ENCODE measurements around the gene SOX11. TPM values are rescaled to one million over a fixed set of nuclear protein-coding genes. Genes with fewer than 3 reads are reported as not detected.

The SOX11 gene
- total RNA-seq, 1 experiment from 2014 or later: not detected

GRCh38 chr2:5668682-5669250 is 23.4 kb upstream of the SOX11 start:
- H3K4me1 Mint-ChIP-seq (ENCODE audit: low read depth, unreplicated experiment): no peaks in the 10 kb centered on the region
- TF ChIP-seq CTCF (IDR thresholded peaks at IDR 0.05; ENCODE audit: unreplicated experiment): no peak
- intact Hi-C loops (cut with micrococcal nuclease; ENCODE audit: unreplicated experiment): no loop called here
- DNase-seq: no peak
- CTCF ChIA-PET: no interaction called here
- BruUV-seq (replicated peaks): no TSS peak
- peaks cover 9% of the 10 kb centered on the region for H3K9me3 Mint-ChIP-seq (ENCODE audit: low read depth, unreplicated experiment)
- no peaks in the 10 kb centered on the region for H3K36me3 Mint-ChIP-seq (ENCODE audit: insufficient read depth, unreplicated experiment)
- no peaks in the 10 kb centered on the region for H3K27me3 Mint-ChIP-seq (ENCODE audit: unreplicated experiment)
- H3K27ac Mint-ChIP-seq (ENCODE audit: unreplicated experiment): no peak overlapping the region
- no peak overlapping the region for H3K4me3 Mint-ChIP-seq (ENCODE audit: low read depth, unreplicated experiment)

- H3K27ac Mint-ChIP-seq (ENCODE audit: unreplicated experiment): no peak overlapping the region
- intact Hi-C loops (cut with micrococcal nuclease; ENCODE audit: unreplicated experiment): no loop called here
Measured at GRCh38 chr2:5672749-5673144, 19.4 kb upstream of the SOX11 start.

GRCh38 chr2:5673145-5674025 is 18.8 kb upstream of the SOX11 start:
- Mint-ChIP-seq H3K36me3 (ENCODE audit: insufficient read depth, unreplicated experiment) (no peaks in the 10 kb centered on the region), H3K27ac (ENCODE audit: unreplicated experiment) (no peak overlapping the region), H3K4me3 (ENCODE audit: low read depth, unreplicated experiment) (no peak overlapping the region), H3K9me3 (ENCODE audit: low read depth, unreplicated experiment) (peaks cover 12% of the 10 kb centered on the region), H3K4me1 (ENCODE audit: low read depth, unreplicated experiment) (no peaks in the 10 kb centered on the region), H3K27me3 (ENCODE audit: unreplicated experiment) (no peaks in the 10 kb centered on the region)
- intact Hi-C loops (cut with micrococcal nuclease; ENCODE audit: unreplicated experiment): no loop called here
- no peak for TF ChIP-seq CTCF (IDR thresholded peaks at IDR 0.05; ENCODE audit: unreplicated experiment)
- CTCF ChIA-PET: no interaction called here
- BruUV-seq (replicated peaks): no TSS peak
- no peak for DNase-seq

More at GRCh38 chr2:5672749-5673144, 19.4 kb upstream of the SOX11 start:
- Mint-ChIP-seq H3K36me3 (ENCODE audit: insufficient read depth, unreplicated experiment) (no peaks in the 10 kb centered on the region), H3K9me3 (ENCODE audit: low read depth, unreplicated experiment) (peaks cover 13% of the 10 kb centered on the region), H3K27me3 (ENCODE audit: unreplicated experiment) (no peaks in the 10 kb centered on the region), H3K4me3 (ENCODE audit: low read depth, unreplicated experiment) (no peak overlapping the region), H3K4me1 (ENCODE audit: low read depth, unreplicated experiment) (no peaks in the 10 kb centered on the region)
- TF ChIP-seq CTCF (IDR thresholded peaks at IDR 0.05; ENCODE audit: unreplicated experiment): no peak
- CTCF ChIA-PET: no interaction called here
- BruUV-seq (replicated peaks): no TSS peak
- no peak for DNase-seq

GRCh38 chr2:5674026-5674340 is 18.2 kb upstream of the SOX11 start:
- Mint-ChIP-seq H3K27me3 (ENCODE audit: unreplicated experiment) (no peaks in the 10 kb centered on the region), H3K27ac (ENCODE audit: unreplicated experiment) (no peak overlapping the region), H3K9me3 (ENCODE audit: low read depth, unreplicated experiment) (peaks cover 11% of the 10 kb centered on the region), H3K4me1 (ENCODE audit: low read depth, unreplicated experiment) (no peaks in the 10 kb centered on the region), H3K36me3 (ENCODE audit: insufficient read depth, unreplicated experiment) (no peaks in the 10 kb centered on the region), H3K4me3 (ENCODE audit: low read depth, unreplicated experiment) (no peak overlapping the region)
- TF ChIP-seq CTCF (IDR thresholded peaks at IDR 0.05; ENCODE audit: unreplicated experiment): no peak
- BruUV-seq (replicated peaks): no TSS peak
- intact Hi-C loops (cut with micrococcal nuclease; ENCODE audit: unreplicated experiment): no loop called here
- CTCF ChIA-PET: no interaction called here
- DNase-seq: no peak
